KMS-11 (cell line): Measurements from ENCODE around the gene RNF121.

Experiments
- H2AFZ ChIP-seq: fragments of 200-600 bp; sonication (generic); 2 replicates; pipeline ENCODE4 v1.6.1; 2016; ENCODE audit warnings: antibody characterized with exemption, mixed run types, low read depth
- H3K27ac ChIP-seq: fragments of 200-600 bp; sonication (generic); 2 replicates; pipeline ENCODE4 v1.6.1; 2016; ENCODE audit warnings: mild to moderate bottlenecking, mixed run types
- H3K27me3 ChIP-seq: fragments of 200-600 bp; sonication (generic); 2 replicates; pipeline ENCODE4 v1.6.1; 2017; ENCODE audit warnings: mild to moderate bottlenecking, low read depth, mixed run types, moderate library complexity; ENCODE audit not compliant: insufficient read depth
- H3K36me3 ChIP-seq: fragments of 200-600 bp; sonication (generic); 2 replicates; pipeline ENCODE4 v1.6.1; 2017; ENCODE audit warnings: mild to moderate bottlenecking, mixed run types; ENCODE audit not compliant: insufficient read depth
- H3K4me1 ChIP-seq: fragments of 200-600 bp; sonication (generic); 2 replicates; pipeline ENCODE4 v1.6.1; 2016; ENCODE audit warnings: mild to moderate bottlenecking, low read depth, mixed run types; ENCODE audit not compliant: poor library complexity, severe bottlenecking
- H3K4me2 ChIP-seq: fragments of 200-600 bp; sonication (generic); 2 replicates; pipeline ENCODE4 v1.7.0; 2016; ENCODE audit warnings: mild to moderate bottlenecking, mixed run types
- H3K4me3 ChIP-seq: fragments of 200-600 bp; sonication (generic); IDR thresholded peaks from 2 replicates; pipeline ENCODE4 v1.6.1; 2017; ENCODE audit warnings: low read depth, low read length, mixed read lengths; ENCODE audit not compliant: insufficient read depth
- H3K79me2 ChIP-seq: fragments of 200-600 bp; sonication (generic); 2 replicates; pipeline ENCODE4 v1.6.1; 2016; ENCODE audit warnings: low read depth, mixed run types; ENCODE audit not compliant: insufficient read depth
- H3K9ac ChIP-seq: fragments of 200-600 bp; sonication (generic); 2 replicates; pipeline ENCODE4 v1.6.1; 2016; ENCODE audit warnings: mild to moderate bottlenecking, mixed run types
- H4K20me1 ChIP-seq: fragments of 200-600 bp; sonication (generic); 2 replicates; pipeline ENCODE4 v1.6.1; 2016; ENCODE audit warnings: mild to moderate bottlenecking, mixed run types; ENCODE audit not compliant: insufficient read depth
- CTCF ChIP-seq: fragments of 200-600 bp; sonication (generic); conservative IDR thresholded peaks from 2 replicates; pipeline ENCODE4 v1.6.1; 2017; ENCODE audit warnings: low read depth, mild to moderate bottlenecking, antibody characterized with exemption, low read length, moderate library complexity, mixed read lengths

The RNF121 gene

GRCh38 chr11:71930556-71931244 lies 1.9 kb downstream of the RNF121 start:
- Histone ChIP-seq H4K20me1 (no peaks in the 10 kb centered on the region), H3K4me1 (peaks cover 27% of the 10 kb centered on the region), H3K27me3 (no peaks in the 10 kb centered on the region), H3K27ac (no peak overlapping the region), H3K4me3 (no peak overlapping the region), H3K9ac (no peak overlapping the region), H2AFZ (no peak overlapping the region), H3K4me2 (no peak overlapping the region; the same call in 1 of the 2 replicates), H3K79me2 (peaks cover 49% of the 10 kb centered on the region), H3K36me3 (0 out of 2 replicates have a peak, but pooled peaks cover 3% of the 10 kb centered on the region)
- TF ChIP-seq CTCF: no peak

- Histone ChIP-seq H3K9ac (no peak overlapping the region), H4K20me1 (no peaks in the 10 kb centered on the region), H3K27me3 (no peaks in the 10 kb centered on the region), H3K79me2 (peaks cover 49% of the 10 kb centered on the region), H3K36me3 (no peaks in the 10 kb centered on the region), H2AFZ (no peak overlapping the region), H3K27ac (no peak overlapping the region), H3K4me3 (no peak overlapping the region), H3K4me2 (no peak overlapping the region), H3K4me1 (peaks cover 27% of the 10 kb centered on the region)
- TF ChIP-seq CTCF: no peak
Measured at GRCh38 chr11:71931245-71931602, 2.4 kb downstream of the RNF121 start.

- Histone ChIP-seq H3K4me3 (no peak overlapping the region), H3K9ac (no peak overlapping the region), H4K20me1 (no peaks in the 10 kb centered on the region), H3K36me3 (no peaks in the 10 kb centered on the region), H2AFZ (no peak overlapping the region), H3K27me3 (no peaks in the 10 kb centered on the region), H3K79me2 (peaks cover 45% of the 10 kb centered on the region), H3K27ac (no peak overlapping the region), H3K4me1 (peaks cover 20% of the 10 kb centered on the region), H3K4me2 (no peak overlapping the region)
- TF ChIP-seq CTCF: no peak
Measured at GRCh38 chr11:71933141-71933933, 4.5 kb downstream of the RNF121 start.

- no peak overlapping the region for H3K4me3 ChIP-seq
- no peak overlapping the region for H3K9ac ChIP-seq
- H3K27ac ChIP-seq: no peak overlapping the region
- no peak overlapping the region for H3K4me2 ChIP-seq
- H3K27me3 ChIP-seq: no peaks in the 10 kb centered on the region
- H3K79me2 ChIP-seq: peaks cover 51% of the 10 kb centered on the region
- H3K36me3 ChIP-seq: no peaks in the 10 kb centered on the region
- TF ChIP-seq CTCF: no peak
- no peaks in the 10 kb centered on the region for H4K20me1 ChIP-seq
- H3K4me1 ChIP-seq: peaks cover 20% of the 10 kb centered on the region
- H2AFZ ChIP-seq: no peak overlapping the region
Measured at GRCh38 chr11:71934213-71934612, 5.4 kb downstream of the RNF121 start.
